ENCODE results near the gene ADARB2.

ADARB2 gene

DNA sequence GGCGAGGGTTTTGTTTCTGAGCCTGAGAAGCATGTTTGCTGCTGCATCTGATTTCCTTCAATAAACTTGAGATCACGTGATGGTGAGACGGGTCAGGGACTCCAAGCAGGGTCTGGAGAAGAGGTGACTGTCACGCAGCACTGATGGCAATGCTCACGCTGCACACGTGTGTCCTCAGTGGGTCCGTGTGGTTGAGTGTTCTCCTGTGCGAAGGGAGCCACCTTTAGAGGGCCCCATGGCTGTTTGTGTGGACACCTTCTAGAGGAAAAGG is 580.8 kb downstream of the ADARB2 start:
- no peak for FAIRE-seq

DNA sequence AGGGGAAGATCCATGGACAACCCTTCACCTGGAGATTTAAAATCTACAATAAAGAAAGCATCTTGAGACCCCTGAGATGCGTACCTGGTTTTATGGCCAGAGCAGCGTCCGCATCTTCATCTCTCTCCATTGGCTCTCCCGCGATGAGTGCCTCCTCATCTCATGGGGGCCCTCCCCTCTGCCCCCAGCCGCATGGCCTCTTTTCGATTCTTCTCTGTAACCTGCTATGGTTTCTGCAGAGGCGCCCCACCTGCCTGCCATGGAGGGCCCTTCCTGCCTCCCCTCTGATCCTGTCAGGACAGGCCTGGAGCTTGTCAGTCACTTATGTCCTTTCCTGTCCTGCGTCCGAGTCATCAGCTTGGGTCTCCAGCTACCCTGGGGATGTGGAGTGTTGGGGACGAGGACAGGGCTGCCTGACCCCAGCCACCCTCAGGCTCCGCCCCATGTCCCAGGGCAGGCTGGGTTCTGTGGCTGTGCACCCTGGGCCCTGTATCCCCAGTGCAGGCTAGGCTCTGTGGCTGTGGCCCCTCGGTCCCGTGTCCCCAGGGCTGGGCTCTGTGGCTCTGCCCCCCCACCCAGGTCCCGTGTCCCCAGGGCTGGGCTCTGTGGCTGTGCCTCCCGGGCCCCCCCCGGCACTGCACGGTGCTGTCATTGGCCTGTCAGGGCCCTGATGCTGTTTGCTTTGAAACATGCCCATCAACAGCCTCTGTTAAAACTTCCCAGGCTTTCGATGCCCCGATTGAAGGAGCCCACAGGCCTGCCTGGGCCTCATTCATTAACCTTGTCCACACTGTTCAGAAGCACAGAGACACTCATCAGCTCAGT is 581.3 kb downstream of the ADARB2 start:
- FAIRE-seq, result no peak

DNA sequence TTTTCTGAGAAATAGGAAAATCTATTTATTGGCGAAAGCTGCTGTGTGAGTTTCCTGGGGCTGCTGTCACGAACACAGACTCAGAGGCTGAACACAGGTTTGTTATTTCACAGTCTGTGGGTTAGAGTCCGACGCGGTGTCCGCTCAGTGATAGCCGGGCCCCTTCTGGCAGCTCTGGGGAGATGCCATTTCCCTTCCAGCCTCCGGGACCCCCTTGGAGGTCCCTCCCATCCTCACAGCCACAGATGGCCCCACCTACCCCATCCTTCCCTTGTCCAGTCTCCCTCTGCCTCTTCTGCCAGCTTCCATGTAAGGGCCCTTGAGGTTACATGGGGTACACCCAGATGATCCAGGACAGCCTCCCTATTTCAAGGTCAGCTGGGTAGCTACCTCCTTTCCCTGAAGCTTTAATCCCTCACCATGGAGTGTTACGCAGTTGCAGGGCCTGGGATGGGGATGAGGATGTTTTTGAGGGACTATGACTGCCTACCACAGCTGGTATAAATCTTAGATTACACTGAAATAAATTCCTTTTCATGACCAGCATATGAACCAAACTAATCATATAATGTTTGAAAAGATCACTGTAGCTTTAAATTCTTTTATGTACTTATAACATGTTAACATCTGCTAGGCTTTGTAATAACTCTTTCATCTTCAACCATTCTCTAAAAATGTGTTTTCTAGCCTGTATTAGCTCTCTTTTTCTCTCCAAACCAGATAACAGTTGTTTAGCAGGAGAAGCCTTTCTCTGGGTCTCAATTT is 582.6 kb downstream of the ADARB2 start:
- no peak for FAIRE-seq

DNA sequence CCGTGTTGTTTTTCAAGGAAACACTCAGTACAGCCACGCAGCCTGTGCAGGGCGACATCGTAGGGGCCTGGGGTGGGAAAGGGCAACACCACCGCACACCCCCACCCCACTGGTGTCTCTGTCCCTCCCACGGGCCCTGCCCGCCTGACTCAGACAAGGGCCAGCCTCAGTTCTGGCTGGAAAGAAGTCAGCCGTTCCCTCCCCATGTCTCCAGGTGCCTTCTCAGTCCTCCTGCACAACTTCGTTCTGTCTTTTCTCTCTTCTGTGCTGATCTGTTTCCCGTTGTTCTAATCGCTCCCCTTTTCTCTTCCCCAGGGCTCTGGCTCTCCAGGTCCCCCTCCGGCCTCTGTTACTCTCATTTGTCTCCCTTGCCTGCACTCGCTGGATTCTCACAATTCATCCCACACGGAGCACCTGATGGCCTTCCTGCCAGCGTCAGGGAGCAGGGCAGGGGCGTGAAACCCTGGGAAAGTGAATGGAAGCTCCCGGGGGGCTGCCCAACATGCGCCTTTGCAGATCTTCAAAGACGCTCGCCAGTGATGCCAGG is 583.4 kb downstream of the ADARB2 start:
- FAIRE-seq, result no peak

DNA sequence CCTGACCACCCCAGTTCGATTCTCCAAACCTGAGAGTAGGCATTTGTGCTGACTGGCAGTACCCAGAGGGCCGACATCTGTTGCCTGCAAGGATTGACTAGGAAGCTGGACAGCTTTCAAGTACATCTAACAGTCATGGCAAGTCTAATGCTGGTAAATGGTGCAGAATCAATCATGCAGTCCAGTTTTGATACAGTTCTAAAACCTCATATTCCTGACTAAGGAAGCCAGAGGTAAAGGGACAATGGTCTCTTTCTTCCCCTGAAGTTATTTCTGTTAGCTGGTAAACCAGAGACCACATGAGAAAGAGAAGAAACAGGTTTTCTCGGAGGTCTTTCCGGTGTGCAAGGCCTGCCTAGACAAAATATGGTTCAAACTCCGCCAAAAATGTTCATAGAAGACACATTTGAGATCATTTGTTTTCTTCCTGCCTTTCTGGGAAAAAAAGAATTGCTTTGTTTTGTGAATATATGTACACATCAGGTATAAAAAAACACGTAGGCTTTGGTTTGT is 584.0 kb downstream of the ADARB2 start:
- FAIRE-seq, result no peak

DNA sequence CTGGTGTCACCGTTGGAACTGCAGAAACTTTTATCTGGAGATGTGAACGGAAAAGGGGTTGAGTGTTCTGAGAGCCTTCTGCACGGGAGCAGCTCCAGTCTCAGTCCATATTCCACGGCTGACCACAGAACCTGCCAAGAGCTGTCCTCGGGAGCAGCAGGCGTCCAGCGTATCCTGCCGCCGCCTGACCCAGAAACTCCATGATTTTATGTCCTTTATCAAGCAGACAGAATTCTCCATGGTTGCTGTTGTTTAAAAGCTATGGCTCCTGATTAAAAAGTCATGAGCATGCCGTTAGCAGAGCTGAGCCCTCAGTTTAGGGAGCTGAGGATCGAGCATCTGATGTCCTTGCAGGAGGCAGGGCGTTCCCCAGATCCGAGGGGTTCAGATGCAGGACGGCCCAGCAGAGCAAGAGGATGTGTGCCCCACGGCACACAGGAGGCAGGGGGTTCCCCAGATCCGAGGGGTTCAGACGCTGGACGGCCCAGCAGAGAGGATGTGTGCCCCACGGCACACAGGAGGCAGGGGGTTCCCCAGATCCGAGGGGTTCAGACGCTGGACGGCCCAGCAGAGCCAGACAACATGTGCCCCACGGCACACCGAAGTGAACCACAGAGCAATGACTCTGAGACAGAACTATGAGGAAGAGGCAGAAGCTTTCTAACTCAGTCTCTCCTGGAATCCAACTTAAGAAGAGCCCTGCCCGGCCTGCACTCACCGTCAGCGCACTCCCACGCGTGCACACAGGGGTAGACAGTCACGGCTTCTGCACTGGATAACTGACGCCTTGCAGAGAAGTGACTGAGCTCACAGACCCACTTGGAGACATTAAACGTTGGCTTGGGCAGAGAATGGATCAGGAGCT is 584.7 kb downstream of the ADARB2 start:
- no peak for FAIRE-seq

DNA sequence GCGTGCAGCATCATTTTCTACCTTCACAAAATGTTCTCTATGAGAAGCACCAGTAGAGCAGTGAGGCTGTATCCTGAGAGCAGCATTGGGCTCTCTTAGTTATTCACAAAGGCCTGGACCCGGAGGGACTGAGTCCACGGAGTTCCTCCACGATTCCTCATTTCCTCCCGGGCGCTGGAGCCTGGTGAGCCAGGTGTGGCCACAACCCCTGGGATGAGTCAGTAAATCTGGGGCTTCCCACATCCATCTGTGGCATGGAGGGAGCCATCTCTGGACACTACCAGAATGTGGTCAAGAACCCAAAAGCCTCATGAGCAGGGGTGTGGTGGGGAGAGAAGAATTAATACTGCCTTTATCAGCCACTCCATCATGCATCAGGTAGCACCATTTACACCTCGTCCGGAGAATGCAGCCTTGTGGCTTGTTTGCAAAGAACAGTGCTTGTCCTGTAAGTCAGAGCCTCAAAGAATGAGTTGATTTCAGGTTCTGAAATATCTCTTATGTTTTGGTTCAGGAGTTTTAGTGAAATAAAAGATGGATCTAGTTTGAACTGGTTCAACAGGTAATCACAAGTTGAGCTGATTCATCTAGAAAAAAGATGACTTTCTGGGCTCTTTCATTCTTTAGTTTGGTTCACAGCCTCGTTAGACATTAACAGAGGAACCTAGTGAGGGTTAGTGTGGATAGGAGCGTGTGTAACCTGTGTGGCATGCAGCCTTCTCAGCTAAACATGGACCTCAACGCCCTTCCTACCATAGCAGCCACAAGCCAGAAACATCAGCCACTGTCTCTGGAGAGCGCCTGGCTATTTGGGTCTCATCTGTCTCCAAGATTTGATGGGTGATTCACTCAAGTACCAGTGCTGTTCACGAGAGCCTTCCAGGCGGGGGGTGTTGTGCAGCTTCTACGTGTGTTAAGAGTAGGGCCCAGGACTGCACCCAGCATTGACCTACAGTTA is 586.0 kb downstream of the ADARB2 start:
- FAIRE-seq, result no peak

DNA sequence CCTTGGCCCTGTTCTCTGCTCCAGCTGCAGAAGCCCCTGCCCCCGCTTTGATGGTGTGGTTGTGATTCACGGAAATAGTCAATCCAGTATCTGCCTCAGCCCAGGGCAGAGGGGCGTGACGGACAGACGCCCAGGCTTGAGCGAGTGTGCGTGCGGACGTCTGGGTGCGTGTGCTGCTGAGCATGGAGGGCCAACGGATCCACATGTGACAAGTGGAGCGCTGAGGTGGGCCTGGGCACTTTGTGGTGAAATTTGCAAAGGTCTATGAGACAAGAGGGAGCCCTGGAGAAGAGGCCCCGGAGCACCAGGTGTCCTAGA is 586.7 kb downstream of the ADARB2 start:
- no peak for FAIRE-seq

DNA sequence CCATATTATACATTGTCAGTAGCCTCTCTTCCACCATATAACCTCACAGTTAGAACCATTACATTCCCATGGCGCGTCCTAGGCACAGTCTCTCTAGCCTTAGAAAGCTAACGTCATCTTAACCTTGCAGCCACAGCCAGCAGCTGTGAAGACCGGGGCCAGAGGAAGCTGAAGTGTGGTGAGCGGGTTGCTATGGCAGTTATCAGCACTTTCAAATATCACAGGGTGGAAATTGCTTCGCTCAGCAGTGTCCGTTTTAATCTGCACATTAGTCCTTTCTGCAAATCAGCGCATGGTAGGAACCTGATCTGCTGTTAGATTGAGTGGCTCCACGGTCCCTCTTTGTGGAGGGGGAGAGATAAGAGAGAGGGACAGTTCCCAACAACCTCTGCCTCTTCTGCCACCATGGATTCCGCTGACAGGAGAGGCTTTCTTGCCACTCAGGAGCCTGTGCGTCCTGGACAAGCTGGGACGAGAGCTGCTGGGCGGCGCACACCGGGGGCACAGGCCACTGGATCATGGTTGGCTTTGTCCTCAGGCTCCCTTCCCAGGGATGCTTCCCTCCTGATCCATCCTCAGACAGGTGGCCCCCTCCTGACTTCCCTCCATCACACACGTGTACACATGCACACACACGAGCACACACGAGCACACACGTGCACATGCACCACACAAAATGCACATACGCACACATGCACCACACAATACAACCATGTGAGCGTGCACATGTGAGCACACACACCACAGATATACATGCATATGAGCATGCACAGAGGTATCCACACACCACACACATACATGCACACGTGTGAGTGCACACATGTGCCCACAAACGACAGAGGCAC is 587.3 kb downstream of the ADARB2 start:
- FAIRE-seq, result no peak

DNA sequence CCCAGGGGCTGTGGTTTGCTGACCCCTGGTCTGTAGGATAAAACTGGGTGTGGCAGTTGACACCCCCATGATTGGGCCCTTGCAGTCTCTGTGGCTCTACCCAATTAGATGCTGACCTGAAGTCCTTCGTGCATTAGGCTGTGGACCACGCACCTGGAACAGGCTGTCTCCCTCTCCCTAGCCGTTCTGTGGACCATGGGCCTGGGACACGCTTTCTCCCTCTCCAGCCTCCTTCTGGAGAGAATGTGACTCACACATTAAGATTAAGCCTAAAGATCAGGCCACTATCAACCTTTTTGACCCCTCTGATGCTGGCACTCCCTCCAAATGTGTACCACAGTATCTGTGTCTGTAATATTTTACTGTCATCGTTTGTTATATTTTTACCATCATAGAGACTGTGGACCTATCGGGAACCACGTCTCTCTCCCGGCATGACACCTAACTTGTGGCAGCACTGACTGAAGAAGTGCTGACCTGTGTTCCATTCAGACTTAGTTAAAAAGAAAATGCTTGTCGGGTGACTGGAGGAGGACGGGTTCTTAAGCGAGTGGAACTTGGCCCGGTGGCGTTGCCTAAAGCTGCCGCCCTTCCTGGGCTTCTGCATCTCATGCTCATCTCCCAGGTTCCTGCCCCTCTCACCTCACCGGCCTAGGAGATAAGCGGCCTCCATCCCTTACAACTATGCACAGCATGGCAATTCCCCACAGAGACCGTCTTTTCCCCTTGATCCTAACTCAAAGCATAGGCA is 588.3 kb downstream of the ADARB2 start:
- FAIRE-seq, result no peak

DNA sequence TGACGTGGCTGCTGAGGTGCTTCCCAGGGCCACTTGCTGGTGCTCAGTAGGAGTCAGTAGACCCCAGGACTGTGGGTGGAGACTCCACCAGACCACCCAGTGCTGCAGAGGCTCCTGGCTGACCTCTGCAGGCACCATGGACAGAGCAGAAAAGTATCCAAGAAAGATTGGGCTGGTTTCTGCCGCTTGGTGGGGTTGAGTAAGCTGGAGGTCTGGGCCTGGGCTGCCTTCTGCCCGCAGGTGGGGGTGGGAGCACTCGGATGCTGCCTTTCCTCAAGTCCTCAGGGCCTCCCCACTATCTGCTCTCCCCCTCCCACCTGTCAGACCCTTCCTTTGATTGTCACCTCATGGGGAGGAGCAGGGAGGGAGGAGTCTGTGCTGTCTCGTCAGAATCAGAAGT is 589.5 kb downstream of the ADARB2 start:
- FAIRE-seq, result no peak

DNA sequence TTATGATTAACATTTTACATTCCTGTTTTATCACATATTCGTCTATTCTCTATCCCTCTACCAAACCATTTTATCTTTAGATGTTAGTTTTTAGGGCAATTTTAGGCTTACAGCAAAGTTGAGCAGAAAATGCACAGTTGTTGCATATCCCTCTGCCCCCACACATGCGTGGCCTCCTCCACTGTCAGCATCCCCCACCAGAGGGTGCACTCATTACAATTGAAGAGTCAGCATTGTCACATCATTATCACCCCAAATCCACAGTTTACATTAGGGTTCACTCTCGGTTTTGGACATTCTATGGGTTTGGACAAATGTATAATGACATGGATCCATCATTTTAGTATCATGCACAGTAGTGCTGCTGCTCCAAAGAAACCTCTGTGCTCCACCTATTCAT is 594.7 kb downstream of the ADARB2 start:
- FAIRE-seq, result no peak

DNA sequence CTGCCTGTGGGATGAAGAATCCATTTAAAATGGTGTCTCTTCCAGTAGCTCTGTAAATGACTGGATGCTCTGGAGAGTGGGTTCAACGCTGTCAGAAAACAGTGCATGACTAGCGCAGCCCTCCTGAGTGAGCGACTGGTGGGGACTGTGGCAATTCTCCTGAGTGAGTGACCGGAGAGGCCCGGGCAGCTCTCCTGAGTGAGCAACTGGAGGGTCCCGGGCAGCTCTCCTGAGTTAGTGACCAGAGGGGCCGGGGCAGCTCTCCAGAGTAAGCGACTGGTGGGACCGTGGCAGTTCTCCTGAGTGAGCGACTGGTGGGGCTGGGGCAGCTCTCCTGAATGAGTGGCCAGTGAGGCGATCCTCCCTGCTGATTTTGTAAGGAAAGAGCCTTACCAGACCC is 595.6 kb downstream of the ADARB2 start:
- no peak for FAIRE-seq

DNA sequence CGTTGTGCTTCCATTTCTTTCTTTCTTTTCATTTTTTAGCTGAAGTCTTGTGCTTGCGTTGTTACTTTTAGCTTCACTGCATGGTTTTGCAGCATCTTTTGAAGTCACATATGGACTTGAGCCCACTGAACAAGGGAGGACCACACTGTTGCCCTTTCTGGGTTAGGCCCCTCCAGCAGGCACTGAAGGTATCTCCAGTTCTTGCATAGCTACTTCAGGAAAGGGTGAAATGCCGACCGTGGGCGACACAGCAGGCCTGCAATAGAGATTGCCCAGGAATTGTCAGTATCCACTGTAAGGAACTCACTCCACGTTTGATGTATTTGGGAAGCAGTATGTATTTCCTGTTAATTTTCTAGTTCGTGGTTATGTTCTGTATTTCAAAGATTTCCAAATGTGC is 596.1 kb downstream of the ADARB2 start:
- no peak for FAIRE-seq

DNA sequence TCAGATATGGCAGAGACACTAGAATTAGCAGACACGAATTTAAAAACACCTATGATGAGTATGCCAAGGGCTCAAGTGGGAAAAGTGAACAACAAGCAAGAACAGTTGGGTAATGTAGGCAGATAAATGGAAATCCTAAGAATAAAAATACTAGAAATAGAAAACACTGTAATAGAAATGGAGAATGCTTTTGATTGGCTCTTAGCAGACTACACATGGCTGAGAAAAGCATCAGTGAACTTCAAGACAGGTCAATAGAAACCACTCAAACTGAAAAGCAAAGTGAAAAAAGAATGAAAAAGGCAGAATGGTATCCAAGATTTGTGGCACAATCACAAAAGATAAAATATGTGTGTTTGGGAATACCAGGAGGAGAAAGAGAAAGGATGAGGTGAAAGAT is 598.8 kb downstream of the ADARB2 start:
- FAIRE-seq, result no peak

DNA sequence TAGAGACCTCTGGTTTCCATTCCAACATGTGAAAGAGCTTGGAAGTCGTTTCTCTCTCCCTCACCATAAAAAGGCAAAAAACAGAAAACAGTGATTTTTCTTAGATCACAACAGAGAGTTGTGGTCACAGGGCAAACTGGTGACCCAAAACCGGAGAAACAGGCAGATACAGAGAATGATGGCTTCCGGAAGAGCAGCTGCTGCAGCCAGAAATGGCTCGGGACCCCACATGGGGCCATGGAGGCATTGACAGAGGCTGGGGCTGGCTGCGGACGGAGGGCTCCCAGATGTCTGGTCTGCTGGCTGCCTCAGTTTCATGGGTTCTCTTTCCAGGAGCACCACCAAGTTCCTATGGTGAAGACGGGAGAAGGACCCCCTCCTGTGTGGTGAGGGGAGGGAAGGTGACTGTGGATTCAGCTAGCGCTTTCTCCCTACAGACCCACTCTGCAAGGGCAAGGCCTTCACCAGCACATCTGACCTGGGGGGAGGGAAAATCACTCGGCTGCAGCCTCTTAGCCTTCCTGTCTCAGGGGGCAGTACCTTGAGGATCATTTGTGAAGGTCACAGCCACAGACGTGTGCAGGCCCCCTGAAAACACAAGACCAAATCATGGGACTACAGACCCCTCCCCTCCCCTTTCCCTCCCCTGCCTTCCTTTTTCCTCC is 599.7 kb downstream of the ADARB2 start:
- FAIRE-seq, result no peak

DNA sequence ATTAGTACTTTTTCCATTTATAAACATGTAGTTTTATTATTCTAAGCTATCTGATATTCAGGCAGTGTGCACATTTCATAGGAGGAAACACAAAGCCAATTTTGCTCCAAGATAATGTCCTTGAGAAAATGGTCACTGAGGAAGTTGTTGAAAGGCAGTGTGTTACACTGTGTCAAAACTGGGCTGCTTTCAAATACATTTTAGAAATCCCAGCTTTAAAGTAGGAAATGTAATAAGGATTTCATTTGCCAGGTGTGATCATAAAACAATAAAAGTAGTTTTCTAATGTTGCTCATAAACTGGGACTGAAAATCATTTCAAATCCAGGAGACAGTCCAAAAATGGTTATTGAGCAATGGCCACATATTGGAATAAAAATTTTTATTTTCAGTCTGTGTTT is 601.1 kb downstream of the ADARB2 start:
- no peak for FAIRE-seq

DNA sequence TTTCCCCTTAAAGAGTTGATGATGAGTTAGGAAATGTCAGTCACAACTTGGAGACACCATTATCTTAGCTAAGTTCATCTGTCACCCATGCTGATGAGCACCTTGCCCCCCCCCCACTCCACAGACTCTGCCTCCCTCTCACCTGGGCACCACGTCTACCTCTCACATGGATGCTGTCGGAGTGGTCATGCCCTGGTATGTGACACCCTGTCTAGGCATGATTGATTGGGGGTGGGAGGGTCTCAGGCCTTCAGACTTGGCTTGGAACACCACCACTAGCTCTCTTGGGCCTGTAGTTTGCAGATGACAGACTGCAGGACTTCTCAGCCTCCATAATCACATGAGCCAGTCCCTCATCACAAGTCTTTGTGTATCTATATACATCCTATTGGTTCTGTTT is 603.2 kb downstream of the ADARB2 start:
- no peak for FAIRE-seq

DNA sequence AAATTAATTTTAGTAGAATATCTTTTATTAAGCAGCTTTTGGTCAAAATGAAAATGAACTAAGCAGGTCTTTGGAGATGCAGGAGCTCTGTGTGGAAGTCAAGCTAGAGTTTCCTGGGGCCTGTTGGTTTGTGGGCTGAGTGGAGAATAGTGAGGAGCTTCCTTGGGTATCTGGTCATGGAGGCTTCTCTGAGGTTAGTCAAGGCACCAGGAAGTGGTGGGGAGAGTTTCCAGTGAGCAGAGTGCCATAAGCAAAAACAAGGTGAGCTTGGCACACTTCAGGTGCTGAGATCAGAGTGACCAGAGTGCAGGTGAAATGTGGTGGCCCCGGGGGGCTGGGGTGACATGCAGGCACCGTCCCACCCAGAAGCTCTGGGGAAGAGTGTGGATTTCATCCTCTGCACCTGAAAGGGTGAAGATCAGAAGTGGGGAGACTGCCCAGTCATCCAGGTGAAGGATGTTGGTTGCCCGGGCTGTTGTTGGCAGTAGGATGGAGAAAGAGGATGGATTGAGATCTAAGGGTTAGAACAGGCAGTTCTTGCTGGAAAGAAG is 603.8 kb downstream of the ADARB2 start:
- no peak for FAIRE-seq

Measured in colon (tissue), 2 donors.